H1 (cell line): Measurements from ENCODE around the gene NWD2. TPM values are rescaled to one million over a fixed set of nuclear protein-coding genes. Genes with fewer than 3 reads are reported as not detected.

Source experiments
- CTCF ChIA-PET: fragments of 300-600 bp; sonication (Branson Sonifier 250); formaldehyde crosslinking; loops from one replicate; lab custom pipeline; 2021; ENCODE audit not compliant: partially characterized antibody; lab: Charles Lee
- POLR2A ChIA-PET: fragments of 300-600 bp; sonication (Branson Sonifier 250); formaldehyde crosslinking; loops from one replicate; lab custom pipeline; 2021; ENCODE audit warnings: inconsistent platforms; ENCODE audit not compliant: partially characterized antibody; lab: Charles Lee
- DNase-seq, 2 experiments: peaks; one replicate each; pipeline versions ENCODE4 v3.0.0 to v3.0.0-alpha.2; 2010 to 2022; ENCODE audit warnings: low spot score in 2 of 2, low read depth in 1 of 2, mixed read lengths in 1 of 2
- FAIRE-seq: peaks from 2 replicates; lab custom pipeline; 2011; peaks lifted over from hg19 to GRCh38; lab: Jason Lieb, UNC
- H2AFZ ChIP-seq: 2 replicates; pipeline ENCODE4 v1.8.1; 2012; ENCODE audit warnings: low read length, inconsistent platforms
- H2AK5ac ChIP-seq: 2 replicates; pipeline ENCODE4 v1.6.1; 2013; ENCODE audit warnings: low read depth, low read length
- H2BK120ac ChIP-seq: replicated peaks from 2 replicates; pipeline ENCODE3; 2013; ENCODE audit warnings: low read depth, low read length, inconsistent platforms
- H2BK12ac ChIP-seq: 2 replicates; pipeline ENCODE4 v1.6.1; 2013; ENCODE audit warnings: low read depth, low read length
- H2BK15ac ChIP-seq: 2 replicates; pipeline ENCODE4 v1.6.1; 2013; ENCODE audit warnings: low read length
- H2BK20ac ChIP-seq: 2 replicates; pipeline ENCODE4 v1.6.1; 2013; ENCODE audit warnings: low read length
- H2BK5ac ChIP-seq: 2 replicates; pipeline ENCODE4 v1.6.1; 2013; ENCODE audit warnings: low read depth, low read length
- H3K14ac ChIP-seq: 2 replicates; pipeline ENCODE4 v1.6.1; 2013; ENCODE audit warnings: inconsistent platforms; ENCODE audit not compliant: insufficient read length
- H3K18ac ChIP-seq: 2 replicates; pipeline ENCODE4 v1.6.1; 2013; ENCODE audit warnings: low read length; ENCODE audit errors: extremely low read depth
- H3K23ac ChIP-seq: 2 replicates; pipeline ENCODE4 v1.6.1; 2013; ENCODE audit warnings: inconsistent platforms; ENCODE audit not compliant: insufficient read length
- H3K23me2 ChIP-seq: 2 replicates; pipeline ENCODE4 v1.6.1; 2013; ENCODE audit warnings: low read depth, low read length
- H3K27ac ChIP-seq: 2 replicates; pipeline ENCODE4 v1.6.1; 2011; ENCODE audit warnings: low read depth, low read length, inconsistent platforms
- H3K27me3 ChIP-seq, 4 experiments: replicated peaks in 1 of 4; 1 replicate in 1 of 4; 2 replicates in 3 of 4; pipeline versions ENCODE4 v1.6.1 to v1.8.1; 2011 to 2013; ENCODE audit warnings: low read length in 3 of 4, mild to moderate bottlenecking in 3 of 4, inconsistent platforms in 2 of 4, mixed read lengths in 2 of 4, moderate library complexity in 1 of 4; ENCODE audit not compliant: control insufficient read depth in 3 of 4, insufficient read depth in 3 of 4; ENCODE audit errors: extremely low read depth in 1 of 4
- H3K36me3 ChIP-seq, 4 experiments: 2 replicates each; pipeline versions ENCODE4 v1.6.1 to v1.8.1; 2011 to 2013; ENCODE audit warnings: mild to moderate bottlenecking in 4 of 4, low read length in 3 of 4, moderate library complexity in 2 of 4, control low read depth in 1 of 4, inconsistent platforms in 1 of 4; ENCODE audit not compliant: insufficient read depth in 4 of 4, control insufficient read depth in 2 of 4
- H3K4ac ChIP-seq: replicated peaks from 2 replicates; pipeline ENCODE3; 2013; ENCODE audit warnings: low read length, low read depth, mixed read lengths, inconsistent platforms; ENCODE audit not compliant: insufficient read length
- H3K4me1 ChIP-seq, 4 experiments: replicated peaks in 1 of 4; 1 replicate in 1 of 4; 2 replicates in 3 of 4; pipeline versions ENCODE4 v1.6.1 to v1.8.1; 2011 to 2013; ENCODE audit warnings: low read length in 3 of 4, inconsistent platforms in 2 of 4, mixed read lengths in 1 of 4; ENCODE audit not compliant: insufficient read depth in 4 of 4, control insufficient read depth in 3 of 4
- H3K4me2 ChIP-seq, 2 experiments: 2 replicates each; pipeline versions ENCODE4 v1.6.1 to v1.8.1; 2011 to 2013; ENCODE audit warnings: low read depth in 2 of 2, low read length in 2 of 2, control low read depth in 1 of 2, inconsistent platforms in 1 of 2, mild to moderate bottlenecking in 1 of 2; ENCODE audit not compliant: insufficient read depth in 1 of 2
- H3K4me3 ChIP-seq, 4 experiments: fragments of 200-600, 300-600 bp in 1 of 4; sonication (generic), shearing (Covaris generic), sonication (Bioruptor Twin) in 1 of 4; 2 replicates each; pipeline versions ENCODE4 v1.5.1 to v1.8.1; 2011 to 2016; ENCODE audit warnings: low read length in 4 of 4, low read depth in 3 of 4, control low read depth in 2 of 4, inconsistent platforms in 2 of 4, mild to moderate bottlenecking in 2 of 4, mixed read lengths in 1 of 4, moderate library complexity in 1 of 4; ENCODE audit not compliant: insufficient read depth in 2 of 4; ENCODE audit errors: extremely low read depth in 1 of 4
- H3K56ac ChIP-seq: replicated peaks from 2 replicates; pipeline ENCODE3; 2013; ENCODE audit warnings: low read depth, mild to moderate bottlenecking, mixed read lengths, low read length, inconsistent platforms; ENCODE audit not compliant: insufficient read length
- H3K79me1 ChIP-seq: 2 replicates; pipeline ENCODE4 v1.6.1; 2013; ENCODE audit warnings: low read depth, low read length, control low read depth
- H3K79me2 ChIP-seq, 2 experiments: 2 replicates each; pipeline versions ENCODE4 v1.6.1 to v1.8.1; 2012 to 2013; ENCODE audit warnings: low read length in 2 of 2, mild to moderate bottlenecking in 2 of 2, inconsistent platforms in 1 of 2; ENCODE audit not compliant: insufficient read depth in 2 of 2, control insufficient read depth in 1 of 2
- H3K9ac ChIP-seq, 4 experiments: replicated peaks in 1 of 4; 1 replicate in 1 of 4; 2 replicates in 3 of 4; pipeline versions ENCODE4 v1.6.1 to v1.8.1; 2011 to 2013; ENCODE audit warnings: low read depth in 3 of 4, low read length in 3 of 4, control low read depth in 2 of 4, mild to moderate bottlenecking in 2 of 4, moderate library complexity in 2 of 4, inconsistent platforms in 1 of 4; ENCODE audit errors: extremely low read depth in 1 of 4
- H3K9me3 ChIP-seq, 2 experiments: 2 replicates each; pipeline versions ENCODE4 v1.6.1 to v1.8.1; 2012 to 2013; ENCODE audit warnings: mild to moderate bottlenecking in 2 of 2, moderate library complexity in 2 of 2, control low read depth in 1 of 2, inconsistent platforms in 1 of 2, low read depth in 1 of 2, low read length in 1 of 2, mixed read lengths in 1 of 2; ENCODE audit not compliant: insufficient read depth in 2 of 2
- H4K20me1 ChIP-seq, 2 experiments: replicated peaks in 1 of 2; 2 replicates each; pipeline versions ENCODE3 to v1.8.1; 2011 to 2013; ENCODE audit warnings: inconsistent platforms in 2 of 2, low read length in 2 of 2, mild to moderate bottlenecking in 1 of 2; ENCODE audit not compliant: insufficient read depth in 2 of 2, control insufficient read depth in 1 of 2
- H4K5ac ChIP-seq: 2 replicates; pipeline ENCODE4 v1.6.1; 2013; ENCODE audit warnings: low read length, low read depth, mixed read lengths, inconsistent platforms; ENCODE audit not compliant: insufficient read length
- H4K8ac ChIP-seq: 2 replicates; pipeline ENCODE4 v1.8.0; 2013; ENCODE audit warnings: mild to moderate bottlenecking, moderate library complexity, low read length, inconsistent platforms; ENCODE audit not compliant: insufficient read depth; ENCODE audit errors: extremely low read depth
- H4K91ac ChIP-seq: replicated peaks from 2 replicates; pipeline ENCODE3; 2013; ENCODE audit warnings: low read length, mixed read lengths, inconsistent platforms; ENCODE audit not compliant: insufficient read length
- CBX8 ChIP-seq: fragments of 300-800, 300-1000 bp; sonication (generic); IDR thresholded peaks from 2 replicates; pipeline ENCODE4 v1.7.1; 2016; ENCODE audit warnings: low read depth, low read length, borderline replicate concordance
- CEBPB ChIP-seq: IDR thresholded peaks from 2 replicates; pipeline ENCODE4 v1.6.1; 2012; ENCODE audit warnings: low read depth, low read length
- EP300 ChIP-seq, 2 experiments: IDR thresholded peaks; 1 replicate in 1 of 2; 2 replicates in 1 of 2; pipeline ENCODE4 v1.6.1; 2011 to 2012; ENCODE audit warnings: low read depth in 2 of 2, low read length in 2 of 2, mild to moderate bottlenecking in 2 of 2, borderline replicate concordance in 1 of 2, inconsistent platforms in 1 of 2, moderate library complexity in 1 of 2
- KDM4A ChIP-seq: IDR thresholded peaks from one replicate; pipeline ENCODE4 v1.7.1; 2012; ENCODE audit warnings: low read depth, mild to moderate bottlenecking, moderate library complexity, low read length, inconsistent platforms; ENCODE audit not compliant: severe bottlenecking
- KDM5A ChIP-seq: fragments of 200-600 bp; IDR thresholded peaks from 2 replicates; pipeline ENCODE4 v1.7.1; 2012; ENCODE audit warnings: mild to moderate bottlenecking, low read length, inconsistent platforms, mixed read lengths
- SIN3A ChIP-seq, 2 experiments: IDR thresholded peaks in 1 of 2; conservative IDR thresholded peaks in 1 of 2; 2 replicates each; pipeline ENCODE4 v1.6.1; 2011 to 2012; ENCODE audit warnings: low read length in 2 of 2, improper control_type of control experiment in 1 of 2, low read depth in 1 of 2, mild to moderate bottlenecking in 1 of 2
- SIX5 ChIP-seq: IDR thresholded peaks from 2 replicates; pipeline ENCODE4 v1.6.1; 2011; ENCODE audit warnings: mild to moderate bottlenecking, low read depth, low read length
- SP1 ChIP-seq: IDR thresholded peaks from 2 replicates; pipeline ENCODE4 v1.6.1; 2011; ENCODE audit warnings: low read depth, low read length
- SRF ChIP-seq: IDR thresholded peaks from 2 replicates; pipeline ENCODE4 v1.6.1; 2011; ENCODE audit warnings: mild to moderate bottlenecking, low read depth, low read length, moderate library complexity
- WGBS, 2 experiments: shearing (Covaris generic) in 1 of 2; methylation state at CpG; one replicate each; pipeline versions ENCODE4 v1.1.6 to v1.1.7; 2013 to 2015; ENCODE audit warnings: low lambda C conversion rate in 2 of 2, mixed read lengths in 2 of 2, inconsistent platforms in 1 of 2, low coverage in 1 of 2, missing lambda C conversion rate in 1 of 2; ENCODE audit not compliant: insufficient replicate concordance in 2 of 2, insufficient coverage in 1 of 2, insufficient read length in 1 of 2; ENCODE audit errors: extremely low coverage in 1 of 2, missing lambda C conversion rate in 1 of 2; 5-methylcytosine and 5-hydroxymethylcytosine counted together
- polyA plus RNA-seq, 7 experiments: library from polyadenylated mRNA; depleted of rRNA in 3 of 7; stranded (reverse) in 5 of 7; unstranded in 2 of 7; fragments of >200 nt in 5 of 7; fragments of 200-250 nt in 2 of 7; gene quantifications; 1 replicate in 5 of 7; 2 replicates in 1 of 7; 4 replicates in 1 of 7; pipeline versions ENCODE4 v1.2.1 to v1.2.3, GENCODE V29; 2011 to 2013; ENCODE audit warnings: missing spikeins in 2 of 7, mixed read lengths in 2 of 7
- total RNA-seq: library from RNA; stranded (reverse); fragmentation: NEBNext Ultra II Directional; extraction: Animal tissue kit (Norgen Biotek cat#: 25700); gene quantifications from 2 replicates; pipeline ENCODE4 v1.2.1, GENCODE V29; 2021

NWD2 gene
- total and polyA plus RNA-seq, 2 of the 8 experiments (the other 6 are each of a cell fraction or from before 2014, with no cell fraction given) = under 0.01 TPM; not detected in 1

DNA sequence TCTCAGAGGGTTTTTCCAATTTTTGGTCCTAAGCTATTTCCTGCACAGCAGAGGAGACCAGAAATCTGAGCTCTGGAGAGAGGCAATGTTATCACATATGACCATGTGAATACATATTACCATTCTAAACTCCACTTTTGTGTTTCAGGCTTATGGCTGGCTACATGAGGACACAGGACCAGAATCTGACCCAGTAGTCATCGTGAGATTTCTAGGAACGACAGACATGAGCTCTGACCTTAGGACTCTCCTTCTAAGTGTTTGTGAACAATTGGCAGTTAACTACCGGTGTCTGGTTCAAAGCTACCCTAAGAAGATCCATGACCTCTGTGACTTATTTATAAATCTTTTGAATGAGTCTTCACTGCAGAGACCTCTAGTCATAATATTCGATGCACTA, 198.6 kb downstream of the NWD2 start:
- Histone ChIP-seq H4K5ac (no peak overlapping the region), H3K36me3 (no peaks in the 10 kb centered on the region; a peak in 1 of 8 replicates), H2AFZ (no peak overlapping the region), H3K4me3 (no peak overlapping the region), H4K8ac (no peak overlapping the region), H2BK120ac (no peak overlapping the region), H2BK5ac (no peak overlapping the region), H3K79me1 (no peaks in the 10 kb centered on the region), H2AK5ac (no peak overlapping the region), H3K23ac (no peak overlapping the region), H3K4me1 (no peaks in the 10 kb centered on the region), H3K27me3 (no peaks in the 10 kb centered on the region), H3K56ac (no peak overlapping the region), H2BK20ac (no peak overlapping the region), H3K9me3 (no peaks in the 10 kb centered on the region), H4K91ac (no peak overlapping the region), H3K27ac (no peak overlapping the region), H3K9ac (no peak overlapping the region), H3K79me2 (no peaks in the 10 kb centered on the region), H3K14ac (no peak overlapping the region), H2BK12ac (no peak overlapping the region), H3K4me2 (no peak overlapping the region), H2BK15ac (no peak overlapping the region), H3K23me2 (no peaks in the 10 kb centered on the region), H3K18ac (no peak overlapping the region), H4K20me1 (no peaks in the 10 kb centered on the region), H3K4ac (no peak overlapping the region)
- 85% methylated on average over 4 of the region's 4 CpGs; no CpG with 5 or more reads in 1 of the 2 experiments for WGBS, 2 experiments
- FAIRE-seq (no peak), DNase-seq (no peak)
- no peak for TF ChIP-seq EP300 (IDR thresholded peaks at IDR 0.05; ENCODE audit: borderline replicate concordance in 1 of 2, low read depth in 2 of 2, low read length in 2 of 2)
- TF ChIP-seq KDM4A = no peak
- TF ChIP-seq SIX5 = no peak
- no peak for TF ChIP-seq SRF
- no peak for TF ChIP-seq CEBPB
- TF ChIP-seq SP1 = no peak
- TF ChIP-seq SIN3A (conservative IDR thresholded peaks at IDR 0.05 in 1 of 2, IDR thresholded peaks at IDR 0.05 in 1 of 2; ENCODE audit: low read depth in 1 of 2, low read length in 2 of 2) = no peak
- no peak for TF ChIP-seq CBX8
- TF ChIP-seq KDM5A = no peak
- ChIA-PET POLR2A (no interaction called here), CTCF (interaction anchor here (1.2 to 4.7 kb wide), 5 partner anchors 8 to 311 kb away, joined by 3 to 22 read pairs (median 12); a partner anchor contains a TSS)
